Stimulated activated naive CD4-positive, alpha-beta T cell treated with Interleukin-2 at 50 U/mL for 16 hours (primary cell): ENCODE measurements around the gene OBSL1.

Experiments used
- DNase-seq: peaks from one replicate; lab custom pipeline; 2025; lab: John Stamatoyannopoulos, UW

Gene OBSL1

DNA sequence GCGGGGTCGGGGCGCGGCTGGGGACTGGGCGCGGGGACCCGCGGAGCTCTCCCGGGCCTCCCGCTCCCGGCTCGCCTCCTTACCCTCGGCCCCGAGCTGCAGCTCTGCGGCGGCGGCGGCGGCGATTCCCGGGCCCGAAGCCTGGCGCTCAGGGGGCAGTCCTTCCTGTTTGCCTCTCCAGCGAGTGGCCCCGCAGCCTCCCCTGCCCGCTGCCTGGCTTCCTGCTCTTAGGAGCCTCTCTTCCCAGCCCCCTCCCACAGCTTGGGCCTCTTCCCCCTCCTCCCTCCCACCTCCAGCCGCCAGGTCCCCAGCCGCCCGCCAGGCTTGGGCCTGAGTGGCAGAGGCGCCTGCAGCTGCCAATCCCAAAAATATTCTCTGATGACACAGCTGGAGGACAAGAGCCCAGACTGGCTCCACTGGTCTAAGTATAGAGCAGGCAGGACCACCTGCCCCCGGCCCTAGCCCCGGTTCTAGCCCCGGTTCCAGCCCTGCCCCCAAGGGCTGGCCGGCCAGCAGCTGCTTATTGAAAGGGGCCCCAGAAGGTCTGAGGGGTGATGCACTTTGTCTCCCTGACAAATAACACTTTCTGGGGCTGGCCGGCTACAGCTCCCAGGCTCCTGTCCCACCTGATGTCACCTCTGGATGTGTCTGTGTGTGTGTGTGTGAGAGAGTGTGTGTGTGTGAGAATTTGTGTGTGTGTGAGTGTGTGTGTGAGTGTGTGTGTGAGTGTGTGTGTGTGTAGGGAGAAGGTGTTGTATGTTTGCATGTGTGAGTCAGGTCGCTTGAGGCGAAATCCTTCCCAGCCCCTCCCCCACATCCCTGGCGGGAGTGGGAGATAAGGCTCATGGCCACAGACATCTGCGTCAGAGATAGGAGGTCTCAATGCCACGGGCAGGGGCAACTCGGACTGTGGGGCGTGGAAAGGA lies at the start of gene OBSL1:
TSS of gene OBSL1 (minus strand) at position 229 of the 926 bp plus-strand sequence. CDS start 307 bp downstream, outside the sequence.
- DNase-seq: no peak

DNA sequence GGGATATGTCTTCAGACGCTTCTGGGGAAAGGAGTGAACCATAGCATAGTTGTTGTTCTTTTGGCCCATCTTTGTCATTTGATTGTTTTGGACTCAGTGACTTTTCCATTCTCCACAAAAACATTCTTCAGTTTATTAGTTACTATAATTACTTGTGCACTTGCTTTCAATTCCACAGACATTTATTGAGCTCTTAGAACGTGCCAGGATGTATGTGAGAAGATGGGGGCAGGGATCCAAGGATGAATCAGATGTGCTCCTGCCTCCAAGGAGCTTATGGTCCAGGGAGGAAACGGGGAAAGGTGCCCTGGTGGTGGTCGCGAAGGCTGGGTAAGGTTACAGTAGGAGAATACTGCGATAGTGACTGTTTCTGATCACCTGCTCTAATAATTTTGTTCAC lies 49.2 kb upstream of the OBSL1 start:
- no peak for DNase-seq

DNA sequence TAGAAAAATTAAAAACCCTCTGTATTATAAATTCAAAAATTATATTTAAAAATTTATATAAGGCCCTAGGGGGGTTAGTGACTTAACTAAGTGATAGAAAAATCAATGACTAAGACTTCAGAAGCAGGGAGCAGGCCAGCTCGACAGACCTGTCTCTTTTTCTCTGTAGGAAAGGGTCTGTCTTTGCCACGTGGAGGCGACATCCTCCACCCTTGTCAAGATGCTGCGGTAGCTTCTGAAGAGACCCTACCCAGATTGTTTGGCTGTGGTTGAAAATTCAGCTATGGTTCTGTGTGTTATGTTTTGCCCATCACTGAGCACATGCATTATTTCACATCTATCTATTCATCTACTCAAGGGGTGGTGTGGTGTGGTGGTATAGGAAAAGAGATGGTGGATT lies 47.9 kb upstream of the OBSL1 start:
- no peak for DNase-seq

DNA sequence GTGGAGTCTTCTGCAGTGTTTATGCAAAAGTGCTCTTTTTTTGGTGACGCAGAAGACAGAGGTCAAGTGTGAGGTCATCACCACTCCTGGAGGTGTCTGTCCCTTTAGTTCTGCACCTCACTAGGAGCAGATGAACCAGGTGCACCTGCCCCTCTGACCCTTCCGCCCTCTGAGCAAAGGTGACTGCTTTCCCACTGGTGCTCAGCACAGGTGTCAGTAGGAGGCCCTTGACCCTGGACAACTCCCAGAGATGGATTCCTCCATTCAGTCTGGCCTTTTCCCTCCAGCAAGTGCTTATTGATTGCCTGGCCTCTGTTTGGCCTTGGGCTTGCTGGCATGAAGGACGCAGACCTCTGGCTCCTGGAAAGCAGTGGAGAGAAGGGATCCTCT lies 47.4 kb upstream of the OBSL1 start:
- DNase-seq: no peak

DNA sequence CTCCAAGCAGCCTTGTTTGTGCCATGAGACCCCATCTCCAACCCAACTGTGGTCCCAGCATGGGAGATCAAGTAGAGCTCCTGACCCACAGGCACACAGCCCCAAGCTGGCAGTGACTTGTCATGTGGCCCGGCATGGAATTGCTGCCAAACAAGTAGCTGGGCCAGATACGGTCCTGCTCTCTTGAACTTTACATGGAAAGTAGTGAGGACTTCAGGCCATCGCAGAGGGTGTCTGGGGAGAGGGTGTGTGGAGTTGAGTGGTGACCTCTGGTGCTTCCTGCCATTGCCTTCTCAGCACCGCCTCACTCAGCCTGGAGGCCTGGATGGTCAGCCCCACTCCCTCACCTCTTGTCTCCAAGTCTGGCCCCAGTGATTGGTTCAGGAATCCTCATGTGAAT lies 45.2 kb upstream of the OBSL1 start:
- no peak for DNase-seq

DNA sequence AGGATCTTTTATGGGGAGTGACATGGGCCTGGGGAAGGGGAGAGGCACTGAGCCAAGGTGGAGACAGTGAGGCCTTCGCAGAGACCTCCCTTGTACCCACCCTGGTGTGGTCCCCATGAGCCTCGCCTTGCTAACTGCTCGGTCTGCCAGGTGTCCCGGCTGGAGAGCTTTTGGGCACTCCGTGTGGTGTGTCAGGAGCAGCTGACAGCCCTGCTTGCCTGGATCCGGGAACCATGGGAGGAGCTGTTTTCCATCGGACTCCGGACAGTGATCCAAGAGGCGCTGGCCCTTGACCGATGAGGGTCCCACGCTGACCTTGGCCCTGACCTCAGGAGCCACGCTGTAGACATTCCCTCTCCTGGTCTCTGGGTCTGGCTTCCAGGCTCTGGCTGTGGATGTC lies 44.6 kb upstream of the OBSL1 start:
- DNase-seq: no peak

DNA sequence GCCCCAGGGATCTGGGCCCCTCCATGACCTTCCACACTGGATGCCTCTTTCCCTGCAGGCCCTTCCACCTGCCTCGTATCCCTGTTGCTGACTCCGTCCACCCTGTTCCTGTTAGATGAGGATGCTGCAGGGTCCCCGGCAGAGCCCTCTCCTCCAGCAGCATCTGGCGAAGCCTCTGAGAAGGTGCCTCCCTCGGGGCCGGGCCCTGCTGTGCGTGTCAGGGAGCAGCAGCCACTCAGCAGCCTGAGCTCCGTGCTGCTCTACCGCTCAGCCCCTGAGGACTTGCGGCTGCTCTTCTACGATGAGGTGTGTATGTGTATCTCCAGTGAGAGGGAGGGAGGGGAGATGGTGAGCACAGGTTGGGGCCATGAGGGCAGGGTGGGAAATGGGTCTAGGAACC lies 43.7 kb upstream of the OBSL1 start:
- DNase-seq: no peak

DNA sequence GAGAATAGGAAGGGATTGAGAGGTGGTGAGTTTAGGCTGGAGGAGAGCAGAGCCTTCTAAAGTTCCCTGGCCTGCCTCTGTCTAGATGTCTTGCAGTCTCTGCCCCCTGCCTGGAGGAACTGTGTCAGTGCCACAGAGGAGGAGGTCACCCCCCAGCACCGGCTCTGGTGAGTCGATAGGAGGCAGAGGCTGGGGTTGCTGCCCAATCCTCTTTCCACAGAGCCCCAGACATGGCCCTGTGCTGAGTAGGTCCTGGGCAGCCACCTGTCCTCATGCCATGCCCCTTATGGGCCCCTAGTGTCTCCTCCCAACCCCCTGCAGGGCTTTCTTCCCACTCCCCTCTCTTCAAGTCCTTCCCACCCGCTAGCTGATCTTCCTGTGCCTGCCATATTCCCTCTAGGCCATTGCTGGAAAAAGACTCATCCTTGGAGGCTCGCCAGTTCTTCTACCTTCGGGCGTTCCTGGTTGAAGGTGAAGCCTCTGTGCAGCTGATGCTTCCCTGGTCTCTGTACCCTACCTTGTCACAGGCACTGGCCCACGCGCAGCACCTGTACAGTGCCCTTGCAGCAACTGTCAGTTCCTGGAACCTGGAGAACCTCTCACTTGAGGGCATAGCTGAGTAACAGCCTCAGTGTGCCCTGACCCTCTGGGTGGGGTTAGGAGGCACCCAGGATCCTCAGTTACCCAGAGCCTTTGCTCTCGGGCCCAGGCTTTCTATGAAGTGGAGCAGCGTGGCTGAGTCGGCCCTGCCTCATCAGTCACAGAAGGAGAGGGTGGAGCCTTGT lies 42.9 kb upstream of the OBSL1 start:
- no peak for DNase-seq

DNA sequence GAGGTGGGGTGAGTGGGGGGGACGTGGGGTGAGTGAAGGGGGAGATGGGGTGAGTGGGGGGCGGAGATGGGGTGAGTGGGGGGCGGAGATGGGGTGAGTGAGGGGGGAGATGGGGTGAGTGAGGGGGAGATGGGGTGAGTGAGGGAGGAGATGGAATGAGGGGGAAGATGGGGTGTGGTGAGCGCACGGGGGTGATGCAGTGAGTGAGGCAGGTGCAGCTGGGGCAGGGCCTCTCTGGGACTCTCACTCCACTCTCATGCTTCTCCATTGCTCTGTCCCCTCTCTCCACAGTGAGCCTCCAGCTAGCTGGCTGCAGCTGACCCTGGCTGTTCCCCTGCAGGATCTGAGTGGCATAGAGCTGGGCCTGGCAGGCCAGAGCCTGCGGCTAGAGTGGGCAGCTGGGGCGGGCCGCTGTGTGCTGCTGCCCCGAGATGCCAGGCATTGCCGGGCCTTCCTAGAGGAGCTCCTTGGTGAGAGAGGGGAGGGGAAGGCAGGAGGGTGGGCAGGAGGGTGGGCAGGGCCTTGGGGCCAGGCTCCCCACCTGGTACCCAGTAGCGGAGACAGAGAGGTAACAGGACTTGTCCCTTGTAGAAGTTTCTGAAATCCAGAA lies 42.2 kb upstream of the OBSL1 start:
- no peak for DNase-seq

DNA sequence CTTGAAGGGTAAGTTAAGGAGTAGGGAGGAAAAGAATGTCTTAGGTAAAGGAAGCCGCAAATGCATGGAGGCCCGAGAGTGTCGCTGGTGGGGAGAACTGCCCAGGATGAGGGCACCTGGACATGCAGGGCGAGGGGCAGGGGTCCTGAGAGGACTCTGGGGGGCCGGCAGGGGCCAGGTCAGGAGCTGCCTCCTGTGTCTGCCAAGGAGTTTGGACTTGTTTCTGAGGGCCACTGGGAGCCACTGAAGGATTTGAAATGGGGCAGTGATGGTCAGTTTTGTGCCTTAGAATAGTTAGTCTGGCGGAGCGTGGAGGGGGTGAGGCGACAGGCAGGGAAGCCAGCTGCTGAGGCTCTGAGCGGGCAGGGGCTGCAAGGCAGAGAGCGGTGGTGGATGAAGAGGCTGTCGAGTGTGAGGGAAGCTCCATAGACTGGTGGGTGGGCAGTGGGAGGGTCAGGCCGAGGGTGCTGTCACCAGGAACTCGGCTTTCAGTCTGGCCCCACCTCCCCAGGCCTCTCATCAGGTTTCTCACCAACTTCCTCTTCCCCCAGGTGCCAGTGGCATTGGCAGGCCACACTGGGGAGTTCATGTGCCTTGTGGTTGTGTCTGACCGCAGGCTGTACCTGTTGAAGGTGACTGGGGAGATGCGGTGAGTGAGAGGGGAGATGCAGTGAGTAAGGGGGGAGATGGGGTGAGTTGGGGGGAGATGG lies 41.4 kb upstream of the OBSL1 start:
- DNase-seq: no peak

DNA sequence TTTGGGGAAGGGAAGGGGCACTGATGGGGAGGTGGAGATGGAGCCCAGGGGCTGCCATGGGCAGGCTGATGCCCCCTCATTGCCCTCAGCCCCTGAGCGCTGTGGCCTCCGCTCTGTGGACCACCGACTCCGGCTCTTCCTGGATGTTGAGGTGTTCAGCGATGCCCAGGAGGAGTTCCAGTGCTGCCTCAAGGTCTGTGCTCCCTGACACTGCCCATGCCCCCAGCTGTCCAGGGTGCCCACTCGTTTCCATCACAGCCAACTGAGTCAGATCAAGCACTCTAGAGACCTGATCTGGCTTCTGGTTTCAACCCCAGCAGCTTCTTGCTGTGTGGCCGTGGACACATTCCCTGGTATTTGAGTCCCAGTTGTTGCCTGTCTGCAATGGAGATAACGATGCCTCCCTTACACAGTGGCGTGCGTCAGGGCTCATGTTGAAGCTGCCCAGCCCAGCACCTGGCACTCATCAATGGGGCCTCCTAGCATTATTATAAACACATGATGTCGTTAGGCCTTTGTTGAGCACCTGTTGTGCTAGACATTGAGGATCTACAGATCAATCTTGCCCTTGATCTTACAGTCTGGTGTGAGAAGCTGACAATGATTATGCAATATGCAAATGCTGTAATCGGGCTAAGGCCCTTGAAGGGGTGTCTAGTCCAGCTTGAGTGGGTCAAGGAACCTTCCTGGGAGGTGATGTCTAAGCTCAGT lies 40.7 kb upstream of the OBSL1 start:
- DNase-seq: no peak

DNA sequence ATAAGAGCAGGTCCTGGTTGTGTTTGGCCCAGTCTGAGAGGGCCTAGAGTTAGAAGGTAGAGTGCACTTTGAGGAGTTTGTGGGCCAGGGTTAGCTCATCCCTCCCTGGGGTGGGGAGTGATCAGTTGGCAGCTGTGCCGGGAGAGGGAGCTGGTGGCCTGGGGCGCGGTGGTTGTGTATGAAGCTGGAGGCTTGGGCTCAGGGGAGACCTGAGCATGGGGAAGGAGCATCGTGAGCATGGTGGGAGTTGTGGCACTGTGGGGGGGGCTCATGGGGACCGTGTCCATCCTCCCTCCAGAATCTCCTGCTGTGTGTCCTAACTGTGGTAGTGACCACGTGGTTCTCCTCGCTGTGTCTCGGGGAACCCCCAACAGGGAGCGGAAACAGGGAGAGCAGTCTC lies 40.0 kb upstream of the OBSL1 start:
- DNase-seq: no peak

DNA sequence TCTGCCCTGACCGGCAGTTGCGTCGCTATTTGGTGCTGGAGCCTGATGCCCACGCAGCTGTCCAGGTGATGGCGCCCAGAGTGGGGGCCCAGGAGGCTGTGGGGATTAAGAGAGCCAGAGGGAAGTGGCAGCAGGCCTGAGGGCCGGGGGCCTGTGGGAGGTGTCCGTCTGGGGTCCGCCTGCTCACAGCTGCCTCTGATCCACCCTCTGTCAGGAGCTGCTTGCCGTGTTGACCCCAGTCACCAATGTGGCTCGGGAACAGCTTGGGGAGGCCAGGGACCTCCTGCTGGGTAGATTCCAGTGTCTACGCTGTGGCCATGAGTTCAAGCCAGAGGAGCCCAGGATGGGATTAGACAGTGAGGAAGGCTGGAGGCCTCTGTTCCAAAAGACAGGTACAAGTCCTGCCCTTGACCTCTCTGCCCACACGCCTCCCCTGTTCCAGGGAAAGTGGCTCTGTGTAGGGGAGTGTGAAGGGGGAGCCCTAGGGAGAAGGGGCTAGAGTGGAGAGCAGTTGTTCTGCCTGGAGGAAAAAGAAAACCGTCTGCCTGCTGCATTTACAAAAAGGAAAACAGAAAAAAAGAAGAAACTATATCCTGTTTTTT lies 37.9 kb upstream of the OBSL1 start:
- DNase-seq: no peak

DNA sequence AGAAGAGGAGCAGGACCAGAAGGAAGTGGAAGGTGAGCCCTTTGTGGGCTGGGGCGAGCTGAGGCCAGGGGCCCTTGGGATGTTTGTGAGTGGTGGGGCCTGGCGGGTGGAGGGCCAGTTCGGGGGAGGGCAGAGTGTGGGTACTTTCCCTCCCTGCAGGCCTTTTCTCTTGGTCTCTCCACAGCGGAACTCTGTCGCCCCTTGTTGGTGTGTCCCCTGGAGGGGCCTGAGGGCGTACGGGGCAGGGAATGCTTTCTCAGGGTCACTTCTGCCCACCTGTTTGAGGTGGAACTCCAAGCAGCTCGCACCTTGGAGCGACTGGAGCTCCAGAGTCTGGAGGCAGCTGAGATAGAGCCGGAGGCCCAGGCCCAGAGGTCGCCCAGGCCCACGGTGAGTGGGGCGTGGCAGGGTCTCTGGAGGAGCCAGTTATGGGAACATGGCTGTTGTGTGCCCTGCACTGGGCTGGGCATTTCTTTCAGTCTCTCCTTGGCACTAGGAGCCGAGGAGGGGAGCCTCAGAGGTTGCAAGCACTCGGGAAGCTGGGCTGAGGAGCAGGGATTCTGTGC lies 37.1 kb upstream of the OBSL1 start:
- no peak for DNase-seq

DNA sequence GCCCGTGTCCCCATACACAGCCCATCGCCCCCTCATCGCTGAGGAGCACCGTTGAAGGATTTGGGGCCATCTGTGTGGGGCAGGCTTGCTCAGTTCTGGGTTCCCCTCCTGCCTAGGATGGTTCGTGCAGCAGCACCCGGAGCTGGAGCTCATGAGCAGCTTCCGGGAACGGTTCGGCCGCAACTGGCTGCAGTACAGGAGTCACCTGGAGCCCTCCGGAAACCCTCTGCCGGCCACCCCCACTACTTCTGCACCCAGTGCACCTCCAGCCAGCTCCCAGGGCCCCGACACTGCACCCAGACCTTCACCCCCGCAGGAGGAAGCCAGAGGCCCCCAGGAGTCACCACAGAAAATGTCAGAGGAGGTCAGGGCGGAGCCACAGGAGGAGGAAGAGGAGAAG lies 36.6 kb upstream of the OBSL1 start:
- DNase-seq: no peak

DNA sequence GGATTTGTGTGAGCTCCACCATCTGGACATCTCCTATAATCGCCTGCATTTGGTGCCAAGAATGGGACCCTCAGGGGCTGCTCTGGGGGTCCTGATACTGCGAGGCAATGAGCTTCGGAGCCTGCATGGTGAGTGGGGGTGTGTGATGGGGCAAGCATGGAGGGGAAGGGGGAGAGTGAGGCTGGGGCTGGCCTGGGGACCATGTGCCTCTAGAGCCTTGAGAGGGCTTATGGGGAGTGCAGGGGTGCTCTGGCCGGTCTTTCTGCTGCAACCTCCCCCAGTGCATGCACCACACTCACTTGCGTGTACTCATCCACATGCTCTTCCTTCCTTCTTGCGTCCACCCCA lies 34.2 kb upstream of the OBSL1 start:
- DNase-seq: no peak

DNA sequence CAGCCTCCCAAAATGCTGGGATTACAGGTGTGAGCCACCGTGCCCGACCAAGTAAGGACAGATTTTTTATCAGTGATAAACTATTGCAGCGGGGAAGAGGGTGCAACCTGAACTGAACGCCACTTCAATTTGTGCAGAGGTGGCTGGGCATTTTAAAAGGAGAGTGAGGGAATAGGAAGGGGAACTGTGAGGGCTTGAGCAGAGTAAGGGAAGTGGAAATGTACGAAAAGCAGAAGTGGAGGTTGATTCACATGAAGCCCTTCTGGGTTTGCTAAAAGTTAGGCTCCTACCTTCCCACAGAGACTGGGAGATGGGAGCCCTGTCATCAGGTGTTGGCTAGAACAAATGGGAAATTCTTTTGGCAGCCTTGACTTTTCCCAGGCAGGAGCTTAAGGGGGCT lies 32.4 kb upstream of the OBSL1 start:
- no peak for DNase-seq

DNA sequence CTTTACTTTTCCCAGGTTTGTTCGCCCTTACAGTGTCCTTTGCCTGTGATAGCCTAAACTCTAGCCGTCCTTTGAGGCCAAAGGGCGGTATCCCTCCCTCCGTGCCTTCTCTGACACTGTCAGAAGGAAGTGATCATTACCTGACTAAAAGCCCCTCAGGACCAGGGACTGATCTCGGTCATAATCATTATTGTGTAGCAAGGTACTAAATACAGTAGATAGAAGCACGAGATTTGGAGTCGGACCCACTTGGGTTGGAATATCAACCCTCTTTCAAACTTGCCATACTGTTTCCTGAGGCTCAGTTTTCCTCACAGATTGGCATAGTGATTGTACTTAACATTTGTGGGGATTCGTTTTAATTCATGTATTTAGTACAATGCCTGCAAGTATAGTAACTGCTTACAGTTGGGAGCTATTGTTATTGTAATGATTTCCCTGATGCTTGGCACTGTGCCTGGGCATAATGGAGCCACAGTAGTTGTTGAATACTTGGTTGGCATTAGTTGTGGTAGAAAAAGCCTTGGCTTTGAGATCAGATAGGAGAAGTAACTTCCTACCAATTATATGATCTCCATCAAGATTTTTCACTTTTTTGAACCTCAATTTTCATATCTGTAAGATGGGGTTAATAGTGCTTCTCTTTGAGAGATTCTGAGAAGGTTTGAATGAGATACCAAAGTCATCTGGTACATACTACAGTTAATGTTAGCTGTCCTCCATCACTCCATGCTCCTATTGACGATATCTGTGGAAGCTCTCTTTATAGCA lies 27.2 kb upstream of the OBSL1 start:
- no peak for DNase-seq

DNA sequence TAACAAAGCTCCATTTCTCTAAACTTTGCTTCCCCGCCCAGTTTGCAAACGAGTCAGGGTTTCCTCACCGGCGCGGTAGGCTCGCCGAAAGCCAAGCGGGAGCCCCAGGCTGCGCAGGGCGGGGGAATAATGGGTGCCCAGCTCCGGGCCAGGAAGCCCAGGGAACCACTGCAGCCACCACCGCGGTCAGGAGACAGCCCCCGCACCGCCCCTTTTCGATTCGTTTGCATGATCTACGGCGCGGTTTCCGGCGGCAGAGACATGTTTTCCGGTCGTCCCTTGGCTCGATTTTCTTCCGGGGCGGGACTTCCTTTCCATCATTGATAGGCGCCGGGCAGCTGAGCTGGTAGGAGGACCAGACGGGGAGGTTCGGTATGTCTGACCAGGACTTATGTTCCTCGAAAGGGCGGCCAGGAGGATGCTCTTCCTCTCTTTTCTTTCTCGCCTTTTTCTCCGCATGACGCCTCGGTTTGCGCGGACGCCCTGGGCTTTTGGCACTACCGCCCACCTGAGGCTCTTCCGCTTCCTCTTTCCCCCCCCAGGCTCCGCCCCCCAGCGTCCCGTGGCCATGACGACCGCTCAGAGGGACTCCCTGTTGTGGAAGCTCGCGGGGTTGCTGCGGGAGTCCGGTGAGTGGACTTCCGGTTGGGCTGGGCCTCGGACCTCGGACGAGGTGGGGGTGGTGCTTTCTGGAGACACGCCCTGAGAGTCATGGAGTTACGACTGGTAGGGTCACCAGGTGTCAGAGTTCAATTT lies 26.4 kb upstream of the OBSL1 start, which contains the start of gene STK11IP:
TSS of gene STK11IP (plus strand) at position 306 of the 756 bp plus-strand sequence. CDS start at position 569, 263 bp downstream.
- DNase-seq: peak; percentile 94
